Measurements from ENCODE around the gene TNS2. TPM values are rescaled to one million over a fixed set of nuclear protein-coding genes. Genes with fewer than 3 reads are reported as not detected.

TNS2 gene
- total and polyA plus RNA-seq, 2 of the 13 experiments (the other 11 are each of a cell fraction or from before 2014, with no cell fraction given): 8.9 to 20.4 TPM

GRCh38 chr12:53097564-53098353 lies 47.9 kb downstream of the TNS2 start, which contains the start of gene IGFBP6 (continued):
- TF ChIP-seq CREM (IDR thresholded peaks at IDR 0.05) (no peak), CREM (CRISPR knock-in tag; IDR thresholded peaks at IDR 0.05) (no peak), ZNF614 (CRISPR knock-in tag; IDR thresholded peaks at IDR 0.05; ENCODE audit: borderline replicate concordance) (no peak), ZNF768 (CRISPR knock-in tag; IDR thresholded peaks at IDR 0.05) (peak; percentile 21; the same call in 1 of the 2 replicates), NFRKB (IDR thresholded peaks at IDR 0.05) (no peak), GLI4 (CRISPR knock-in tag; IDR thresholded peaks at IDR 0.05; ENCODE audit: borderline replicate concordance) (no peak), GTF3A (CRISPR knock-in tag; conservative IDR thresholded peaks at IDR 0.05) (no peak), REPIN1 (CRISPR knock-in tag; IDR thresholded peaks at IDR 0.05; ENCODE audit: borderline replicate concordance, low read depth) (no peak), ZNF362 (CRISPR knock-in tag; IDR thresholded peaks at IDR 0.05; ENCODE audit: borderline replicate concordance) (no peak), YY1 (IDR thresholded peaks at IDR 0.05; ENCODE audit: insufficient read depth, insufficient replicate concordance, low read depth, low read length) (no peak), ZNF557 (CRISPR knock-in tag; IDR thresholded peaks at IDR 0.05) (no peak), ZBTB40 (IDR thresholded peaks at IDR 0.05) (no peak), ZBTB40 (CRISPR knock-in tag; IDR thresholded peaks at IDR 0.05) (peak; percentile 21; the same call in 1 of the 2 replicates), SATB2 (CRISPR knock-in tag; IDR thresholded peaks at IDR 0.05) (no peak), SP2 (CRISPR knock-in tag; IDR thresholded peaks at IDR 0.05) (no peak; the same call in 1 of the 2 replicates), PITX1 (CRISPR knock-in tag; IDR thresholded peaks at IDR 0.05) (no peak), ZNF382 (CRISPR knock-in tag; IDR thresholded peaks at IDR 0.05; ENCODE audit: borderline replicate concordance) (no peak), SKI (IDR thresholded peaks at IDR 0.05; ENCODE audit: partially characterized antibody) (no peak)
- TF ChIP-seq, protein P1, sequence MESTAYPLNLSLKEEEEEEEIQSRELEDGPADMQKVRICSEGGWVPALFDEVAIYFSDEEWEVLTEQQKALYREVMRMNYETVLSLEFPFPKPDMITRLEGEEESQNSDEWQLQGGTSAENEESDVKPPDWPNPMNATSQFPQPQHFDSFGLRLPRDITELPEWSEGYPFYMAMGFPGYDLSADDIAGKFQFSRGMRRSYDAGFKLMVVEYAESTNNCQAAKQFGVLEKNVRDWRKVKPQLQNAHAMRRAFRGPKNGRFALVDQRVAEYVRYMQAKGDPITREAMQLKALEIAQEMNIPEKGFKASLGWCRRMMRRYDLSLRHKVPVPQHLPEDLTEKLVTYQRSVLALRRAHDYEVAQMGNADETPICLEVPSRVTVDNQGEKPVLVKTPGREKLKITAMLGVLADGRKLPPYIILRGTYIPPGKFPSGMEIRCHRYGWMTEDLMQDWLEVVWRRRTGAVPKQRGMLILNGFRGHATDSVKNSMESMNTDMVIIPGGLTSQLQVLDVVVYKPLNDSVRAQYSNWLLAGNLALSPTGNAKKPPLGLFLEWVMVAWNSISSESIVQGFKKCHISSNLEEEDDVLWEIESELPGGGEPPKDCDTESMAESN (CRISPR knock-in tag; conservative IDR thresholded peaks at IDR 0.05): no peak

Measured in HepG2 (cell line).